ENCODE results near the gene ERC2.

Gene ERC2

GRCh38 chr3:56107157-56107556 lies 361.1 kb downstream of the ERC2 start:
- no peak for DNase-seq (ENCODE audit: low read depth)
- no peak overlapping the region for H3K4me3 ChIP-seq (ENCODE audit: low read length)
- no peak for TF ChIP-seq CTCF (conservative IDR thresholded peaks at IDR 0.05; ENCODE audit: low read length)

GRCh38 chr3:56102032-56102431 lies 366.2 kb downstream of the ERC2 start:
- no peak overlapping the region for H3K4me3 ChIP-seq (ENCODE audit: low read length)
- no peak for DNase-seq (ENCODE audit: low read depth)
- TF ChIP-seq CTCF (conservative IDR thresholded peaks at IDR 0.05; ENCODE audit: low read length) = no peak

- H3K4me3 ChIP-seq (ENCODE audit: low read length) = no peak overlapping the region
- no peak for TF ChIP-seq CTCF (conservative IDR thresholded peaks at IDR 0.05; ENCODE audit: low read length)
- no peak for DNase-seq (ENCODE audit: low read depth)
These were observed 366.7 kb downstream of the ERC2 start for GRCh38 chr3:56101576-56101975.

- H3K4me3 ChIP-seq (ENCODE audit: low read length) = no peak overlapping the region
- TF ChIP-seq CTCF (conservative IDR thresholded peaks at IDR 0.05; ENCODE audit: low read length) = no peak
These were observed 371.3 kb downstream of the ERC2 start for GRCh38 chr3:56096999-56097398.

GRCh38 chr3:56094170-56094569 lies 374.1 kb downstream of the ERC2 start:
- DNase-seq (ENCODE audit: low read depth) = no peak
- TF ChIP-seq CTCF (conservative IDR thresholded peaks at IDR 0.05; ENCODE audit: low read length) = no peak
- H3K4me3 ChIP-seq (ENCODE audit: low read length) = no peak overlapping the region

More at GRCh38 chr3:56096999-56097398, 371.3 kb downstream of the ERC2 start:
- no peak for DNase-seq (ENCODE audit: low read depth)

GRCh38 chr3:56089739-56090138 lies 378.5 kb downstream of the ERC2 start:
- DNase-seq (ENCODE audit: low read depth) = no peak
- no peak overlapping the region for H3K4me3 ChIP-seq (ENCODE audit: low read length)
- TF ChIP-seq CTCF (conservative IDR thresholded peaks at IDR 0.05; ENCODE audit: low read length) = no peak

GRCh38 chr3:56087451-56088053 lies 380.7 kb downstream of the ERC2 start:
- no peak for TF ChIP-seq CTCF (conservative IDR thresholded peaks at IDR 0.05; ENCODE audit: low read length)
- DNase-seq (ENCODE audit: low read depth) = no peak
- H3K4me3 ChIP-seq (ENCODE audit: low read length) = no peak overlapping the region
